Measurements from ENCODE around the gene MPPE1.
A peak's percentile ranks its signal among the peaks of the same experiment; 100 is the strongest.
"Not testable (repeated sequence)": the region's sequence is repeated elsewhere in the genome, so short reads cannot be mapped to it uniquely, and the experiment has no call there.

The MPPE1 gene, protein sequence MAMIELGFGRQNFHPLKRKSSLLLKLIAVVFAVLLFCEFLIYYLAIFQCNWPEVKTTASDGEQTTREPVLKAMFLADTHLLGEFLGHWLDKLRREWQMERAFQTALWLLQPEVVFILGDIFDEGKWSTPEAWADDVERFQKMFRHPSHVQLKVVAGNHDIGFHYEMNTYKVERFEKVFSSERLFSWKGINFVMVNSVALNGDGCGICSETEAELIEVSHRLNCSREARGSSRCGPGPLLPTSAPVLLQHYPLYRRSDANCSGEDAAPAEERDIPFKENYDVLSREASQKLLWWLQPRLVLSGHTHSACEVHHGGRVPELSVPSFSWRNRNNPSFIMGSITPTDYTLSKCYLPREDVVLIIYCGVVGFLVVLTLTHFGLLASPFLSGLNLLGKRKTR

DNA sequence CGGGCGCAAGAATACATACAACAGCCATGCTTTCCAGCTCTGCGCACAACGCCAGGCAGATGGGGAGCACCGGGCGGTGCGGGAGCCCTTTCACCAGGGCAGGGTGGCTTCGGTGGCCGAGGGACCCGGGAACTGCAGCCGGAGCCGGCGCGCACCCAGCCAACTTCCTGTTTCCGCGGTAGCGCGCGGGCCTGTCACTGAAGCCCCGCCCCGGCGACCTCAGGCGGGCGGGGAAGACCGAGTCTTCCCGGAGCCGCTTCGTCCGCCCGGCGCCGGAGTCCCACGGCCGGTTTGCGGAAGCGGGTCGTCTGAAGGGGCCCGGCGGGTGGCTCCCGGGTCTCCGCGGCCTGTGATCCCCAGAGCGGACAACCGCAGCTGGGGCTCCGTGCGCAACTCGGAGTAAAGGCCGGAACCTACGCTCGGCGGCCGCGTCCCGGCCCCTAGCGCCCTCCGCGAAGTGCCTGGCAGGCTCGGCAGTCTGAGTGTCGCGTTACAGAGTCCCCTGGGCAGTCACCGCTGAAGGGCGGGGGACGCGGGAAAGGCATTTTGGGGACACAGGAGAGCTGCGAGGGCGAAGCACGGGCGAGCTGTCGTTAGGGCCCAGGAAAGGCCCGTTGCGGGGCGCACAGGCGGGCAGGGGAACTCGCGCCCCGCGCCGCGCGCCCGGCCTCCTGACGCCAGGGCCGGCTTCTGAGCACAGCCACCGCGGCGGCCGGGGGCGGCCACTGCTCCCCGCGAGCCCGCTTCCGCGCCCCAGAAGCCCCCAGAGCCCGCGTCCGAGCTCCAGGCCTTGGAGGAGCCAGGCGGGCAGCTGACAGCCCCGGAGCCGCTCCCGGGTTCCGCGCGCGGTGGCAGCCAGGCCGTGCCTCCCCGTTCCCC lies at the start of gene MPPE1:
Gene MPPE1, minus strand, starts transcription at position 136 of the 879 bp plus-strand sequence. CDS start 11,053 bp downstream, outside the sequence.
- DNase-seq (ENCODE audit: insufficient read length, low spot score) (peak; percentile 84), FAIRE-seq (no peak)
- no peak; the same call in none of the 2 replicates for TF ChIP-seq POLR2A (IDR thresholded peaks at IDR 0.05; ENCODE audit: low read depth, low read length)

GRCh38 chr18:11957636-11958035 lies 49.5 kb upstream of the MPPE1 start:
- TF ChIP-seq POLR2A (IDR thresholded peaks at IDR 0.05; ENCODE audit: low read depth, low read length) = no peak
- no peak for FAIRE-seq

GRCh38 chr18:11956371-11957308 lies 48.5 kb upstream of the MPPE1 start:
- no peak for FAIRE-seq
- no peak for DNase-seq (ENCODE audit: insufficient read length, low spot score)
- no peak for TF ChIP-seq POLR2A (IDR thresholded peaks at IDR 0.05; ENCODE audit: low read depth, low read length)

More at GRCh38 chr18:11957636-11958035, 49.5 kb upstream of the MPPE1 start:
- DNase-seq (ENCODE audit: insufficient read length, low spot score) = no peak

DNA sequence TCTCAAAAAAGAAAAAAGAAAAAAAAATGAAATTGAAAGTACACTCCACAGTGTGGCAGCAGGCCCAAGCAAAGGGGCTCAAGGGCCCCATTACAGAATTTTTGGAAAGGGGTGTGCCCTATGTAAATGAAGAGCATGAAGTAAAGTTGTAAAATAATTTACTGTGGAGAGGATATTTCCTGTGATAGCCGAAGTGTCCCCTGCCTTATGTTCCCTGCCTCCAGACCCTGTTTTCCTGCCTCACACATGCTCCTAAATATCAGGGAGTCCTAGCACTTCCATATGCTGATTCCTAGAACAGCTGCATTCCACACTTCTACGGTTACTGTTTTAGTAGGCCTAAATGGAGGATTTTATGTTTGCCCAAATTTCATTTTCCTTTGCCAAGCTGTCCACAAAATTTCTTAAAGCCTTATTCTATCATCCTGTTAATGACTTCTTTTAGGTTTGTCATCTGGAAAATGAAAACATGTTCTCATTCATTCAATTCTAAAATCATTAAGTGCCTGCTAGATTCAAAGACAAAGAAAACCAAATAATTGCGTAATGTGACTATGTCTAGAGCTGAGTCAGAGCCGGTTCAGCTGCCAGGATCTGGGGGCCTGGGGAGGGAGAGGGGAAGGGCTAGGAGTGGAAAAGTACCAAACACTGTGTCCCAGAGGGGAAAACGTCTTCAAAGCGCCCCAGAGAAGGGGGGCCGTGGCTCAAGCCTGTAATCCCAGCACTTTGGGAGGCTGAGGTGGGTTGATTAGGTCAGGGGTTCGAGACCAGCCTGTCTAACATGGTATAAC lies 47.3 kb upstream of the MPPE1 start:
- DNase-seq (ENCODE audit: insufficient read length, low spot score) (no peak), FAIRE-seq (no peak)
- no peak for TF ChIP-seq POLR2A (IDR thresholded peaks at IDR 0.05; ENCODE audit: low read depth, low read length)

DNA sequence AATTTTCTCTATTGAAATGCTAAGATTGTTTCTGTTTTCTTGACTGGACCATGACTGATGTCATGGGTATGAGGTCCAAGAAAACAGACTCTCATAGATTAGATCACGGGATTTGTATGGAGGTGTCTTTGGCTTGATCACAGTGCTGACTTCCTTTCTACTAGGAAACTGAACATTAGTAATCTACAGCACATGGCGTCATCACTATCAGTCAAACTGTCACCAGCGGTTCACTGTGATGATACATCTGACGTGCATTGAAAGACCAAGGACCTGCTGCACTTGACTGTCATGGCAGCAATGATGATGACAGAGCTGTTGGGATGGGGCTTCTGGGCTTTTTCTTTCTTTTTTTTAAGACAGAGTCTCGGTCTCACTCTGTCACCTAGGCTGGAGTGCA lies 45.0 kb upstream of the MPPE1 start:
- DNase-seq (ENCODE audit: insufficient read length, low spot score) = no peak
- FAIRE-seq = no peak
- no peak for TF ChIP-seq POLR2A (IDR thresholded peaks at IDR 0.05; ENCODE audit: low read depth, low read length)

- DNase-seq (ENCODE audit: insufficient read length, low spot score) (no peak), FAIRE-seq (no peak)
- TF ChIP-seq POLR2A (IDR thresholded peaks at IDR 0.05; ENCODE audit: low read depth, low read length) = no peak
Observed at GRCh38 chr18:11951390-11951851, 43.3 kb upstream of the MPPE1 start.

- DNase-seq (ENCODE audit: insufficient read length, low spot score) = no peak
- TF ChIP-seq POLR2A (IDR thresholded peaks at IDR 0.05; ENCODE audit: low read depth, low read length) = no peak
- no peak for FAIRE-seq
Observed at GRCh38 chr18:11950824-11951223, 42.7 kb upstream of the MPPE1 start.

DNA sequence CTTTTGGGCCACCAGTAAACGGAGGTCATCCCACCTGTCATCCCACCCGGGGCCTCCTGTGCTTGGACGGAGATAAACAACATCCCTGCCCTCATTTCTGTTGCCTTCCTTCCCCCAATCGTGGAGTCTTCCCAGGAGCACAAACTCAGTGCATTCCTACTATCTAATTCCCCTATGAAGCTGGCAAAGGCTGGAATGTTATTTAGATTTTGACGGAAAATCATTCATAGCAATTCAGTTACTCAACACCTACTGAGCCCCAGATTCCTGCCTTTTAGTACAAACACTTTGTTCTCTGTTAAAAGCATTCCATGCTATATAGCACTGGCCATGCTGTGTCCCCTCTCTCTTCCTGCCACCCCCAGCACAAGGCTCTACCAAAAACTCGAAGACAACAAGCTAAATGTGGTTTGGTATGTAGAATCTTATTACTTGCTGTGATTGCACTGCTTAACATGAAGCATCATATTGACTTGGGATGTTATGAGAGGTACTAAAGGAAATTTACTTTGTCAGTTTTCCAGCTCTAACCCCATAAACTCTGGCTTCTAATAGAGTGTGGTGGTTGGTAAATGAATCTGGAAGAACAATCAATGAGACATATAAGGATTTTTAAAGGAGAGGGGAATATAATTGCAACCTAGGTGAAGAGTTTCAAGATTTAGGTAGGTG lies 40.9 kb upstream of the MPPE1 start:
- DNase-seq (ENCODE audit: insufficient read length, low spot score) (no peak), FAIRE-seq (no peak)
- no peak for TF ChIP-seq POLR2A (IDR thresholded peaks at IDR 0.05; ENCODE audit: low read depth, low read length)

GRCh38 chr18:11947214-11948191 lies 39.4 kb upstream of the MPPE1 start:
- peak; percentile 81 for DNase-seq (ENCODE audit: insufficient read length, low spot score)
- FAIRE-seq = peak; percentile 95

DNA sequence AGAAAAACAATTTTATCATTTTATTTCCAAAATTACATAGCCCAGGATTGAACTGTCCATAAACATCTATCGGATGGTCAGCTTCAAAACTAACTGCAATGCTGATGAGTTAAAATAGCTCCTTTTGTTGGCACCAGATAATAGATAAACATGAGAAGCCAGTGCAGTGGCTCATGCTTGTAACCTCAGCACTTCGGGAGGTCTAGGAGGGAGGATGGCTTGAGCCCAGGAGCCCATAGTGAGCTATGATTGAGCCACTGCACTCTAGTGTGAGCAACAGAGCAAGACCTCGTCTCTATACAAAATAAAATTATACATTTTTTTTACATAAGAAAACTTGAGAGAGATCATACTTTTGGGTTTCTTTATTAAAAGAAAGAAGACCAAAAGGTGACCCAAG lies 38.6 kb upstream of the MPPE1 start:
- no peak for DNase-seq (ENCODE audit: insufficient read length, low spot score)
- TF ChIP-seq POLR2A (IDR thresholded peaks at IDR 0.05; ENCODE audit: low read depth, low read length) = no peak
- peak; percentile 66 for FAIRE-seq

More at GRCh38 chr18:11947214-11948191, 39.4 kb upstream of the MPPE1 start:
- no peak for TF ChIP-seq POLR2A (IDR thresholded peaks at IDR 0.05; ENCODE audit: low read depth, low read length)

DNA sequence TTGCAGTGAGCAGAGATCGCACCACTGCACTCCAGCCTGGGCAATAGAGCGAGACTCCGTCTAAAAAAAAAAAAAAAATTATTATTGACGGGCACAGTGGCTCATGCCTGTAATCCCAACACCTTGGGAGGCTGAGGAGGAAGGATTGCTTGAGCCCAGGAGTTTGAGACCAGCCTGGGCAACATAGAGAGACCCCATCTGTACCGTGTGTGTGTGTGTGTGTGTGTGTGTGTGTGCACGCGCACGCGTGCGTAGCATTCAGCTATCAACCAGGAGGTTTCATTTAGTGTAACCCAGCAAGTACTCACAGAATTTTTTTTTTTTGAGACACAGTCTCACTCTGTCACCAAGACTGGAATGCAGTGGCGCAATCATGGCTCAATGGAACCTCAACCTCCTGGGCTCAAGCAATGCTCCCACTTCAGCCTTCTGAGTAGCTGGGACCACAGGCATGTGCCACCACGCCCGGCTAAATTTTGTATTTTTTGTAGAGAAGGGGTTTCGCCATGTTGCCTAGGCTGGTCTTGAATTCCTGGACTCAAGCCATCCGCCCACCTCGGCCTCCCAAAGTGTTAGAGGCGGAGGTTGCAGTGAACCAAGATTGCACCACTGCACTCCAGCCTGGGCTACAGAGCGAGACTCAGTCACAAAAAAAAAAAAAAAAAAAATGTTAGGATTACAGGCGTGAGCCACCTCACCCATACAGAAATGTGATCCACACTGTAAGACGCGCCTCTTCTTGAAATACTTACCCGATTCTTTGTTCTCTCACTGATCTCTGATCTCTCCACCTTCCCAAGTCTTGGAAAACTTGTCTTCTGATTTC lies 37.9 kb upstream of the MPPE1 start:
- not testable (repeated sequence) for DNase-seq (ENCODE audit: insufficient read length, low spot score); FAIRE-seq

Measured in H54 (cell line).